NCI-H1105 treated with DMSO at 0.1 percent for 48 hours (cell line): Measurements from ENCODE around the gene FAIM2.
"Not testable (repeated sequence)": the region's sequence is repeated elsewhere in the genome, so short reads cannot be mapped to it uniquely, and the experiment has no call there.

ENCODE experiments used
- DNase-seq: peaks from one replicate; lab custom pipeline; 2025; lab: John Stamatoyannopoulos, UW

Gene FAIM2

DNA sequence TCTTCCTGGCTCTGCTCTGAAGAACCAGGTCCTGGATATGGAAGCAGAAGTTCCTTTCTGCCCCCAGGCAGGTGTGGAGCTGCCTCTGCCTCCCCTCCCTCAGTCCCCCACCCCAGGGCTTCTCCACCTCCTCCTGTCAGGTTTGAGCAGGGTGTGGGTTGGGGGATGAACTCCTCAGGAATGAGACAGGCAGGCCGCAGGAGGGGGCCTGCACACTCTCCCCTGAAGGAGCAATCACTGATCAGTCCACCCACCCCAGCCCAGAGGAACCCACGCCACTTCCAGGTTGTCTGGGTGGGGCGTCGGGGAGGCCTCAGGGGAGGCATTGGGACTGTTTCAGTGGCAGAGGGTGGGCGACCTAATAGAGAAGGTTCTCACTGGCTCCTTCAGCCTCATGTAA lies 26.6 kb downstream of the FAIM2 start:
- DNase-seq: no peak

DNA sequence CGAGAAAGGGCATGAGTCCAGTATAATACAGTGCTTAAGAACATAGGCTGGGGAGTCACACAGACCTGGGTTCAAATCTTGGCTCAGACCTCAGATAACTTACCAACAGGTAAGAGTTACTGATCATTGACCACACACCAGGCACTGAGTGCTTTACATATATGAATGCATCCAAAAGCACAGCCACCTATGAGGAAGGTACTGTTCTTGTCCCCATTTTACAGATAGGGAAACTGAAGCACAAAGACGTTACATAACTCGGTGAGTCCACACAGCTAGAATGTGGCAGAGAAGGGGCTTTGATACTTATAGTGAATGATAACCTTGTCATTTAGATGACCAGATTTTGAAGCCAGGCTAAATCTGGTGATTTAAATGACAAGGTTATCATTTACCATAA lies 27.6 kb downstream of the FAIM2 start:
- DNase-seq: no peak

GRCh38 chr12:49875115-49875720 lies 28.5 kb downstream of the FAIM2 start:
- no peak for DNase-seq

- no peak for DNase-seq
These were observed 29.4 kb downstream of the FAIM2 start for GRCh38 chr12:49874142-49874897.

DNA sequence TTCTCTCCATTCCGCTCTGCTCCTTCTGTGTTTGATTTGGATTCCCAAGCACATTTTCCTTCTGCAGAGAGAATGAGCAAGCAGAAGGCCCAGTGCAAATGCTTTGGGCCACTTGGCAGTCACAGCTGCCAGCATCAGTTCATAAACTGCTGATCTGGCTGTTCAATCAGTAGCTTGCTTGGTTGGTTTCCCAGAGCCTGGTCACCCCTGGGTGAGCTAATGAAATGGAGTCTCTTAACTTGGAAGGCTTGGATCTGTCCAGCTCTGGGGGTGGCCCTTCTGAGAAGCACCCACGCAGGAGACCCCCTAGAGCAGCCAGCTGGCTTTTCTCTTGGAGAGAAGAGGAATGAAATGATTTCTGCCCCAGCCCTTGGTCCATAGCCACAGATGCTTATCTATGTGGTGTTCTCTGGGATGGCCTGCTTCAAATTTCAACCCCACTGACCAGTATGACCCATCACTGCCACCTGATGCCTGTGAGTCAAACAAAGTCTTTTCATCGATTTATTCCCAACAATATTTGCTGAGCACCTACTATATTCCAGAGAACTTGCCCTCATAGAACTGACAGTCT lies 30.3 kb downstream of the FAIM2 start:
- no peak for DNase-seq

GRCh38 chr12:49872781-49873181 lies 30.9 kb downstream of the FAIM2 start:
- no peak for DNase-seq

GRCh38 chr12:49872381-49872780 lies 31.3 kb downstream of the FAIM2 start:
- no peak for DNase-seq

- DNase-seq: not testable (repeated sequence)
These were observed 31.9 kb downstream of the FAIM2 start for GRCh38 chr12:49871811-49872251.

- no peak for DNase-seq
These were observed 32.5 kb downstream of the FAIM2 start for GRCh38 chr12:49871263-49871561.

DNA sequence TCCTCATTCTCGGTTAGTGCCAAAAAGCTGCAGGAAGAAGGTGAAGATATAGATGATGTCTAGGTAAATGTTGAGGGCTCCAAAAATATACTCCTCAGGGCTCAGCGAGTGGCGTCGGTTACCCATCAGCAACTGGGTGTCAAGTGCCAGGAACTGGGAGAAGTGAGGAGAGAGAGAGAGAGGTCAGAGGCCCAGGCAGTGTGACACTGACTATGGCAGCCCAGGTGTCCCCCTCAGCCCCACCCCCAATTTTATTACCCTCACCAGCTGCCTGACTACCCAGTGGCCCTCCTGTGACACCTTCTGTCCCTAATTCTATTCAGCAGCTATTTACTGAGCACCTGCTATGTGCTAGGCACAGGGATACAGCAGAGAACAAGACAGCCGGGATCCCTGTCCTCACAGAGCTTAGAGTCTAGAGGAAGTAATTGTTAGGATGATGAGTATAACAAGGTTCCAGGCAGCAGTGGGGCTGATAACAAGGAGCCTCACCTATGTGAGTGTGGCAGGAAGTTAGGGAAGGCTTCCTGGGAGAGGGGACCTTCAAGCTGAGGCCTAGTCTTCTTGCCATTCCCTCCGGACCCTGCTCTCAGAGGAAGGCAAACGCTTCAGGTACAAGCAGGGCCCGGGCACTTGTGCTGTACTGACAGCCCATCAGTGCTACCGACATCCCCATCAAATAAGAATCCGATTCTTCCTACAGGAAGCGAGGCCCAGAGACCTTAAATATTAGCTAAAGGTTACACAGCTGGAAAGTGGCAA lies 33.0 kb downstream of the FAIM2 start:
- no peak for DNase-seq

DNA sequence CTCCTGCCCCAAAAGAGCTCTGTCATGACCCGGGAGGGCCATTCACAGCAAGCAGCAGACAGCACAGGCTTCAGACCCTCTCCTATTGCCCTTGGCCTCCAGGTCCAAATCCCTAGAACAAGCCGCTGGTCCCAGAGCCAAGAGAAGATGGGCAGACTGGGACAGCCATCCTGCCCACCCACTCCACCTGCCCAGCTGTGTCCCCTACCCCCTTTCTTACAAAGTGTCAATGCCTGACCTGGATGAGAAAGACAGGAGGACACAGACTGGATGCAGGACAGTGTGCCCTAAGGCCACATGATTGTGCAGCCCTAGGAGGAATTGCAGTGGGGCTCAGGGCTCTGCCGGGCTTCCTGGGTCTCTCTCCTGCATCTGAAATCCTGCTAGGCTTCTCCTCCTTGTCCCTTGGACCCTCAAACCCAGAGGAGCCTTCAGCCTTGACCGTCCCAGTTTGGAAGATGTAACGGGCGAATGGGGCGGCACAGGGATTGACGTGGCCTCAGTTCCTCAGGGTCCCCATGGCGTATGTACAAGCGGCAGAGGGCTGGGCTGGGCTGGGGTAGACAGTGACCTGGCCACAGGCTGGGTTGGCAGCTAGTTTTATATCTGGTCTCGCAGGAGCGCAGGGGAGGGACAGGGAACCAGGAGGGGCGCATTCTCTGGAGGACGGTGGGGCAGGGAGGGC lies 33.7 kb downstream of the FAIM2 start:
- DNase-seq: no peak

GRCh38 chr12:49868952-49869815 lies 34.5 kb downstream of the FAIM2 start:
- peak; percentile 91 for DNase-seq

GRCh38 chr12:49868449-49868848 lies 35.3 kb downstream of the FAIM2 start:
- no peak for DNase-seq

DNA sequence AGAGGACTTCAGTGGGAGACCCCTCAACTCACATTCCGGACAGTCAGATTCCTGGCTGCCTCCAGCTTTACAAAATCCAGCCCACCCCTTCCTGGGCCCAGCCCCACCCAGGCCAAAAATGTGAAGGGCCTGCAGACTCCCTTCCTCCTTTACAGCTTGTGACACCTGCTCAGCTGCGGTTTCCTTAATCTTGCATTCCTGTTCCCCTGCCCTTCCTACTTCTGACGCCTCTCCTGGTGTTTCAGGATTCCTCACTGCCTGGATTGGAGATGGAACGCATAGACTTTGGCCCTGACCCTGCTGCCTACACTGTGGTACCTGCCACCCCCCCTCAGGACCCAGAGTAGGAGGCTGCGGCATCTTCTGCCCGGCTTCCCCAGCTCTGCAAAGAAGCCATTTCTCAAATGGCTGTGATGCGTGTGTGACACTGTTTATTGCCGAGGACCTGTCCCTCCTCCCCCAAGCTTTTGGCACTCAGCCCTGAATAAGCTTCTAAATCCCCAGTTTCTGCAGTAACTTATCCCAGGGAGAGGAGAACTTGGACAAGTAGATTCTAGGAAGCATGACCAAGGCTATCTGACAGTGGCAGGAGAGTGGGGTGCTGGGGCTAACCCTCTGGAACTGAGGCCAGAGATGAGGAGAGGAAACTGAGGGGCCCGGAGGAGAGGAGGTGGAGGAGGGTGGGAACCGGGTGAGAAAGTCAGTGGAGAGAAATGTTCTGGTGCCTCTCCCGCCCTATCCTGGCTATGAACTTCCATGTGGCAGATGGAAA lies 35.9 kb downstream of the FAIM2 start:
- DNase-seq: no peak

DNA sequence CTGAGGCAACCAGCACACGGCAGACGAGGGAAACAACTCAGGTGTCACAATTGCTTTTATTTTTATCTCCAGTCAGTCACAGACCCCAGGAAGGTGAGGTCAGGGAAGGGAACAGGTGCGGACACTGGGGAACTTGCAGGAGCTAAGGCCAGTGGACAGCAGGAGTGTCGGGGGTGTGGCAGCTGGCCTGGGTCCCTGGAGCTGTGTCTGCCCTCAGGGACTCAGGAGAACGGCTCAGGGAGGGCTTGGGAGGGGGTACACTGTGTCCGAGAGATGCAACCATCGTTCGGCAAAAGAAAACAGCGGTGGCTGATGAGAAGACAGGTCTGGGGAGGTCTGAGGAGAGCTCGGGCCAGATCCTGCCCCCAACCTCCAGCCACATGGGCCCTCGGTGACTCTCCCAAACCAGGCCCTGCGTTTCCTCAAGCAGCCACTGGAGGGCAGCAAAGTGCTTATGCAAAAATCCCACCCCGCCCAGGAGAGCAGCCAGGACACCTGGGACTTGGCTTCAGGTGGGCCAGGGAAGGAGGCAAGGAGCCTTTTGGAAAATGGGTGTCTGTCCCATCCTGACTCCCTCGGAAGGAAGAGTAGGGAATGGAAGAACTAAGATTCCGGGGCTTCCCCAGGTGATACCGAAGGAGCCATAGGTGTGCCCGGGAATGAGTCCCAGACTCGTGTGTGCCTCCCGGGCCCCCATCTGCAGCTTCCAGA lies 36.7 kb downstream of the FAIM2 start:
- DNase-seq: peak; percentile 30

DNA sequence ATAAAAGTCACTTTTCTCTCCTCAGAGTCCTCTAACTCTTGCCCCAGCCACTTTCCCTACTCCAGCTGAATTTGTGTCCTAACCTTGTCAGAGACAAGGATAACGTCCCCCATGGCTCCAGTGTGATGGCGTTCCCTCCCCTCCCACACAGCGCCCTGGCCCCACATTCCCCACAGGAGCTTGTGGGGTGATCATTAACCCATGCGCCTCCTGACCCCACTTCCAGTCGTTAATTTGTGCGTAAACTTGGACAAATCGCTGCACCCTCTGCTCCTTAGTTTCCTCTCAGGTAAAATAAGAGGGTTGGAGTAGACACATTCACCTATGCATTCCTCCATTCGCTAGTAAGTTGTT lies 37.9 kb downstream of the FAIM2 start:
- DNase-seq: no peak

DNA sequence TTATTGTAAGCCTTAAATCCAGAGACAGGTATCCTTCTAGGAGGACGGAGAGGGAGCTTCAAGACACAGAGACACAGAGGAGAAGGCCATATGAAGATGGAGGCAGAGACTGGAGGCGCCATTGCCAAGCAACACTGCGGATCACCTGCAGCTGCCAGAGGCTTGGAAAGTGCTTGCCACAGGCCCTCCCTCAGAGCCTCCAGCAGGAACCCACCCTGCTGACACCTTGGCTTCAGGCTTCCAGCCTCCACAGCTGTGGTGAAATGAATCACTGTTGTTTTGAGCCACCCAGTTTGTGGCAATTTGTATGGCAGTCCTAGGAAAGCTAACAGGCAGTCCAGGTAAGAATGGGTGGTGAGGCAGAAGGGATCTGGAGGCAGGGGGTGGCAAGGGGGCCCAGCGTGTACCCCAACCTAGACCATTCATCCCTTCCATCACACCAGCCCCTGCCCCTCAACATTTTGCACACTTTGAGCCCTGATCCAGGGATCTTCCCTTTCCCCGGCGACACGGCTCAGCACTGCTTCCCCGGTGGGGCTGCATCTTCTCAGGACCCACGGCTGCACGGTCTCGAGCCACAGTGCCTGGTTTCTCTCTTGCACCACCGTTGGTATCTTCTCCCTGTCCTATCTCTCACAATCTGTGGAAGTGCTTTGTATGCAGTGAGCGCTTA lies 38.5 kb downstream of the FAIM2 start:
- no peak for DNase-seq

DNA sequence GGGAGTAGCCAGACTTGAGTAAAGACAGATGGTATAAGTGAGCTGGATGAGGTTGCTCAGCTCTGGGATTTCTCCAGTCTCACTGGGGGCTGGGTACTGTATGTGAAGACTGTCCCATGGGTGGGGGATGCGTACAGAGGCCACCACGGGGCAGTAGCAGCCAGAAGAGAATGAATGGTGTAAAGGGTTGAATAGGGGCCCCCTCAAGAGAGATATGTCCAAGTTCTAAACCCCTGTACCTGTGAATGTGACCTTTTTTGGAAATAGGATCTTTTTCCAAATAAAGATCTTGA lies 39.0 kb downstream of the FAIM2 start:
- no peak for DNase-seq

DNA sequence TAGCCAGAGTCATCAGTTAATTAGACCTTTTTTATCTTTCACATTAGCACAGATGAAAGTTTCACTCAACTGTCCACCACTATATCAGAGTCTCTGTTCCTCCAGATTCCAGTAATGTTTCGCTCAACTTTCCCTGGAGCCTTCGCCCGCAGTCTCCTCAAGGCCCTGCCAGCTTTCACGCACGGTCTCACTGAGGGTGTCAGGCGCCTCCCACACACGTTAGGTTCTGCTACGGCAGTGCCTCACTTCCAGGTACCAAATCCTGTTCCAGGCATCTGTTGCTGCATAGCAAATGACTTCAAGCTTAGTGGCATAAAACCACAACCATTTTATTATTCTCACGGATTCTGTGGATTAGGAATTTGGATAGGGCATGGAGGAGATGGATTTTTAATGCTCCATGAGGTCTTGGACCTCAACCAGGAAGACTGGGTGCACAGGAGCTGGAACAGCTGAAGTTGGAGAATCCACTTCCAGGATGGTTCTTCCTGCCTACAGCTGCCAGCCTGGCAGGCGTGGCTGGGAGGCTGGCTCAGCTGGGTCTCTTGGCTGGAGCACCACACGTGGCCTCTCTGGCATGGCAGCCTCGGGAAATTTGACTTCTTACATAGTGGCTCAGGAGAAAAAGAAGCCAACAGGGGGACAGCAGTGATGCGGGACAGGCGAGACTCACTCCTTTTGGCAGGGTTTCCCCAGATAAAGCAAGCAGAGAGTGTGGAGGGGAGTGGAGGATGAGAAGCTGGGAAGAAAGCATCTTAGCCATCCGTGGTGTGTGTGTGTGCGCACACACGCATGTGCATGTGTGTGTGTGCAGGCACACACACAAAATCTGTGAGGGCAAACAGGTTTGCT lies 39.5 kb downstream of the FAIM2 start:
- DNase-seq: no peak
